Measurements from ENCODE around the gene RAMP2.
"Not testable (repeated sequence)": the region's sequence is repeated elsewhere in the genome, so short reads cannot be mapped to it uniquely, and the experiment has no call there.

RAMP2 gene

GRCh38 chr17:42769964-42770363 is 8.9 kb downstream of the RAMP2 start:
- DNase-seq, result not testable (repeated sequence)

- DNase-seq, result no peak
Measured at GRCh38 chr17:42772945-42773289, 11.9 kb downstream of the RAMP2 start.

GRCh38 chr17:42773290-42774035 is 12.4 kb downstream of the RAMP2 start, which contains the start of gene VPS25:
Gene VPS25, plus strand, starts transcription at chr17:42773449. Its CDS starts 27 bp downstream, at chr17:42773476.
- peak; percentile 82 for DNase-seq

- no peak for DNase-seq
Measured at GRCh38 chr17:42774066-42774745, 13.2 kb downstream of the RAMP2 start.

- DNase-seq, result no peak
Measured at GRCh38 chr17:42775534-42776098, 14.6 kb downstream of the RAMP2 start.

- no peak for DNase-seq
Measured at GRCh38 chr17:42778570-42778969, 17.5 kb downstream of the RAMP2 start.

GRCh38 chr17:42779304-42779935 is 18.4 kb downstream of the RAMP2 start:
- no peak for DNase-seq

- DNase-seq, result no peak
Measured at GRCh38 chr17:42779936-42780850, 19.2 kb downstream of the RAMP2 start, which contains the start of gene WNK4. Gene WNK4, plus strand, starts transcription at chr17:42780610. Its CDS starts 89 bp downstream, at chr17:42780699.

GRCh38 chr17:42780851-42781638 is 20.0 kb downstream of the RAMP2 start:
- no peak for DNase-seq

- no peak for DNase-seq
Measured at GRCh38 chr17:42781639-42782165, 20.7 kb downstream of the RAMP2 start.

GRCh38 chr17:42782166-42783061 is 21.4 kb downstream of the RAMP2 start:
- peak; percentile 81 for DNase-seq

- no peak for DNase-seq
Measured at GRCh38 chr17:42783062-42783790, 22.2 kb downstream of the RAMP2 start.

- DNase-seq, result no peak
Measured at GRCh38 chr17:42783791-42784138, 22.7 kb downstream of the RAMP2 start.

- no peak for DNase-seq
Measured at GRCh38 chr17:42784409-42784808, 23.4 kb downstream of the RAMP2 start.

GRCh38 chr17:42784811-42785592 is 24.0 kb downstream of the RAMP2 start:
- DNase-seq, result no peak

- no peak for DNase-seq
Measured at GRCh38 chr17:42787266-42787665, 26.2 kb downstream of the RAMP2 start.

- no peak for DNase-seq
Measured at GRCh38 chr17:42791948-42792347, 30.9 kb downstream of the RAMP2 start.

- DNase-seq, result no peak
Measured at GRCh38 chr17:42792545-42792944, 31.5 kb downstream of the RAMP2 start.

GRCh38 chr17:42795061-42795460 is 34.0 kb downstream of the RAMP2 start:
- DNase-seq, result no peak

Measured in left hindlimb (tissue), 1 donor.